ENCODE data around the gene CSAD. TPM values are rescaled to one million over a fixed set of nuclear protein-coding genes. Genes with fewer than 3 reads are reported as not detected.

The CSAD gene
- polyA plus RNA-seq, 1 donor (not counting 4 experiments of a cell fraction or from before 2014, with no cell fraction given), result 19.5 TPM

GRCh38 chr12:53170215-53170614, 10.5 kb downstream of the CSAD start:
- no peak overlapping the region for H3K4me2 ChIP-seq (ENCODE audit: control insufficient read depth, extremely low read depth, insufficient read depth, low read depth, low read length)
- H3K36me3 ChIP-seq (ENCODE audit: control insufficient read depth in 2 of 2, extremely low read depth in 1 of 2, insufficient read depth in 2 of 2, low read length in 2 of 2), result peaks cover 0 to 7% of the 10 kb centered on the region in 2 experiments
- no peak for TF ChIP-seq CTCF (optimal IDR thresholded peaks at IDR 0.05 in 1 of 3, IDR thresholded peaks at IDR 0.05 in 1 of 3, conservative IDR thresholded peaks at IDR 0.05 in 1 of 3; ENCODE audit: extremely low read depth in 1 of 3, insufficient read depth in 2 of 3, low read length in 3 of 3)
- no peak for TF ChIP-seq EZH2 (IDR thresholded peaks at IDR 0.05; ENCODE audit: low read length)
- peaks cover 16% of the 10 kb centered on the region for H3K4me1 ChIP-seq (ENCODE audit: control insufficient read depth, extremely low read depth, insufficient read depth, low read length)
- no peak overlapping the region for H2AFZ ChIP-seq (ENCODE audit: control insufficient read depth, low read length)
- no peaks in the 10 kb centered on the region for H3K79me2 ChIP-seq (ENCODE audit: control insufficient read depth, insufficient read depth, low read length)
- H3K4me3 ChIP-seq (ENCODE audit: control insufficient read depth in 2 of 3, extremely low read depth in 1 of 3, insufficient read depth in 2 of 3, low read depth in 1 of 3, low read length in 3 of 3), result no peak overlapping the region
- H3K9ac ChIP-seq (ENCODE audit: control insufficient read depth, extremely low read depth, insufficient read depth, low read length), result no peak overlapping the region
- FAIRE-seq (no peak), DNase-seq (ENCODE audit: low read depth, low spot score) (no peak)
- H3K9me1 ChIP-seq (ENCODE audit: control insufficient read depth, extremely low read depth, insufficient read depth, low read length), result no peaks in the 10 kb centered on the region
- dilution Hi-C loops (cut with MboI; ENCODE audit: extremely low pct_ligation_motif_present, low sequenced_read_pairs), result no loop called here
- no peak overlapping the region for H3K27ac ChIP-seq (ENCODE audit: control insufficient read depth, insufficient read depth, low read length)
- H3K27me3 ChIP-seq (ENCODE audit: control insufficient read depth, extremely low read depth, insufficient read depth, low read length), result no peaks in the 10 kb centered on the region
- no peaks in the 10 kb centered on the region for H4K20me1 ChIP-seq (ENCODE audit: control insufficient read depth, extremely low read depth, insufficient read depth, low read length)
- no peaks in the 10 kb centered on the region for H3K9me3 ChIP-seq (ENCODE audit: control insufficient read depth, low read depth, low read length)

GRCh38 chr12:53169644-53170043, 11.1 kb downstream of the CSAD start:
- Histone ChIP-seq H3K79me2 (ENCODE audit: control insufficient read depth, insufficient read depth, low read length) (no peaks in the 10 kb centered on the region), H4K20me1 (ENCODE audit: control insufficient read depth, extremely low read depth, insufficient read depth, low read length) (no peaks in the 10 kb centered on the region), H3K4me2 (ENCODE audit: control insufficient read depth, extremely low read depth, insufficient read depth, low read depth, low read length) (no peak overlapping the region), H3K9me3 (ENCODE audit: control insufficient read depth, low read depth, low read length) (no peaks in the 10 kb centered on the region), H3K9ac (ENCODE audit: control insufficient read depth, extremely low read depth, insufficient read depth, low read length) (no peak overlapping the region), H3K4me3 (ENCODE audit: control insufficient read depth in 2 of 3, extremely low read depth in 1 of 3, insufficient read depth in 2 of 3, low read depth in 1 of 3, low read length in 3 of 3) (no peak overlapping the region), H3K9me1 (ENCODE audit: control insufficient read depth, extremely low read depth, insufficient read depth, low read length) (no peaks in the 10 kb centered on the region), H2AFZ (ENCODE audit: control insufficient read depth, low read length) (no peak overlapping the region), H3K4me1 (ENCODE audit: control insufficient read depth, extremely low read depth, insufficient read depth, low read length) (peaks cover 13% of the 10 kb centered on the region), H3K27ac (ENCODE audit: control insufficient read depth, insufficient read depth, low read length) (no peak overlapping the region), H3K27me3 (ENCODE audit: control insufficient read depth, extremely low read depth, insufficient read depth, low read length) (no peaks in the 10 kb centered on the region), H3K36me3 (ENCODE audit: control insufficient read depth in 2 of 2, extremely low read depth in 1 of 2, insufficient read depth in 2 of 2, low read length in 2 of 2) (peaks cover 0 to 7% of the 10 kb centered on the region in 2 experiments)
- DNase-seq (ENCODE audit: low read depth, low spot score), result no peak
- no peak for TF ChIP-seq EZH2 (IDR thresholded peaks at IDR 0.05; ENCODE audit: low read length)
- TF ChIP-seq CTCF (optimal IDR thresholded peaks at IDR 0.05 in 1 of 3, IDR thresholded peaks at IDR 0.05 in 1 of 3, conservative IDR thresholded peaks at IDR 0.05 in 1 of 3; ENCODE audit: extremely low read depth in 1 of 3, insufficient read depth in 2 of 3, low read length in 3 of 3), result no peak
- dilution Hi-C loops (cut with MboI; ENCODE audit: extremely low pct_ligation_motif_present, low sequenced_read_pairs), result no loop called here
- FAIRE-seq, result no peak

All from keratinocyte (primary cell).